GM19351 (cell line): Measurements from ENCODE around the gene TTC21A.

Experiments
- ATAC-seq: cut with Tn5 transposase; IDR thresholded peaks from one replicate; pipeline ENCODE4 v1.9.1; 2021; ENCODE audit warnings: mild to moderate bottlenecking, moderate library complexity; ENCODE audit not compliant: unreplicated experiment

Gene TTC21A

GRCh38 chr3:39113291-39113690 is 5.8 kb downstream of the TTC21A start:
- no peak for ATAC-seq

GRCh38 chr3:39114456-39114855 is 7.0 kb downstream of the TTC21A start:
- no peak for ATAC-seq

GRCh38 chr3:39115870-39116269 is 8.4 kb downstream of the TTC21A start:
- ATAC-seq: no peak

GRCh38 chr3:39118079-39118478 is 10.6 kb downstream of the TTC21A start:
- ATAC-seq: peak; percentile 42

- ATAC-seq: no peak
Observed at GRCh38 chr3:39118931-39119660, 11.6 kb downstream of the TTC21A start.

GRCh38 chr3:39121621-39122020 is 14.1 kb downstream of the TTC21A start:
- ATAC-seq: no peak

- ATAC-seq: peak; percentile 71
Observed at GRCh38 chr3:39122813-39123212, 15.3 kb downstream of the TTC21A start.

- no peak for ATAC-seq
Observed at GRCh38 chr3:39124876-39125840, 17.7 kb downstream of the TTC21A start.

- ATAC-seq: no peak
Observed at GRCh38 chr3:39125841-39126500, 18.5 kb downstream of the TTC21A start.

- no peak for ATAC-seq
Observed at GRCh38 chr3:39126532-39127071, 19.1 kb downstream of the TTC21A start.

- ATAC-seq: no peak
Observed at GRCh38 chr3:39127269-39127907, 19.9 kb downstream of the TTC21A start.

- no peak for ATAC-seq
Observed at GRCh38 chr3:39127908-39128304, 20.4 kb downstream of the TTC21A start.

- ATAC-seq: no peak
Observed at GRCh38 chr3:39128951-39129350, 21.5 kb downstream of the TTC21A start.

GRCh38 chr3:39130026-39130425 is 22.5 kb downstream of the TTC21A start:
- no peak for ATAC-seq

GRCh38 chr3:39130693-39131265 is 23.3 kb downstream of the TTC21A start:
- no peak for ATAC-seq

- no peak for ATAC-seq
Observed at GRCh38 chr3:39132096-39133092, 24.9 kb downstream of the TTC21A start.

GRCh38 chr3:39133093-39133490 is 25.6 kb downstream of the TTC21A start:
- ATAC-seq: no peak

GRCh38 chr3:39133822-39134221 is 26.3 kb downstream of the TTC21A start:
- ATAC-seq: no peak

GRCh38 chr3:39134305-39134704 is 26.8 kb downstream of the TTC21A start:
- ATAC-seq: no peak
